GM18867 (cell line): Measurements from ENCODE around the gene BFSP1.
A peak's percentile ranks its signal among the peaks of the same experiment; 100 is the strongest.

Experiments
- ATAC-seq: cut with Tn5 transposase; IDR thresholded peaks from one replicate; pipeline ENCODE4 v1.9.1; 2021; ENCODE audit warnings: mild to moderate bottlenecking, moderate library complexity; ENCODE audit not compliant: unreplicated experiment

The BFSP1 gene

DNA sequence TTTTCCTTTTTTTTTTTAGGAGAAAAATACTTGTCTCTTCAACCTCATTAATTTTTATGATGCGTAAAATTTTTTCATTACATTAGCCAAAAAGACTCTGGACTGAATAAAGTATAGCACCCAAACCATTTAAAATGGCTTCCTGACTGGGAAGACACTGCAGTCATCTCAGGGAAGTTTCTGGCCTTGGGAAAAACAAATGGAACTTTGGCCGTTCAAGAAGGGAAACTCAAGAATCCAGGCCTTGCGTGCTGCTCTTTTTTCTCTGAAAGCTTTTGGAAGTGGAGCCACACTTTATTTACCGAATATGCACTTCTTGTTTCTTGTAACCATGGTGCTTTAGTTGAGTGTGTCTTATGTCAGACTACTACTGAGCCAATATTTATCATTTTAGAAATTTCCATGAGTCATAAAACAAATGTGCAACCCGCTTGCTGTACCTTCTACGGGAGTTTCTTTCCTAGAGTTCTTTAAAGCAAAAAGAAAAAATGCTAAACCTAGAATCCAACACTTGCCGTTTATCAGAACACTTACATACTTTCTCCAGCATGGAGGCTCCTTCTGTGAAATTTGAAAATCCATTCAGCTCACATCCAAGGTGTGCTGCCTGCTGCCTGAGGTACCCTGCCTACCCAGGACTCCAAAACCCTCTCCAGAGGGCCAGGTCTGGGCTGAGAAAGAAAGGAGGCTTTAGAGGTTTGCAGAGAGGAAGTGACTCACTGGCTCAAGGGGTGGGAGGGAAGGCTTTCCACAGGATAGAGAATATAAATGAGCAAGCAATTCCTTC lies 27.2 kb upstream of the BFSP1 start:
- no peak for ATAC-seq

DNA sequence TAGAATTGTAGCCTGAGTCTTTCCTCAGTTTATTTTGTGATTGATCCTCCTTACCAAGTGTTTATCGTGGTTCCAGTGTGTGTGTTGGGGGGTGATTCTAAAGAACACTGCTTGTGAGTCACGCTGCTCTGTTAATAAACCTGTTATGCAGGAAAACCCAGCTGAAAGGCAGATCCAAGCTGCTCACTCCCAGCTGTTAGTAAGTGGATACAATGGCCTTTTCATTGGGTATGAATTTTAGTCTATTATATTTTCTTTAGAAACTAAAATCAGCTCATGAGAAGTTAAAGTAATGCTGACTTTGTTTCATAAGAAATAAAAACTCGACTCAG lies 26.5 kb upstream of the BFSP1 start:
- ATAC-seq = no peak

DNA sequence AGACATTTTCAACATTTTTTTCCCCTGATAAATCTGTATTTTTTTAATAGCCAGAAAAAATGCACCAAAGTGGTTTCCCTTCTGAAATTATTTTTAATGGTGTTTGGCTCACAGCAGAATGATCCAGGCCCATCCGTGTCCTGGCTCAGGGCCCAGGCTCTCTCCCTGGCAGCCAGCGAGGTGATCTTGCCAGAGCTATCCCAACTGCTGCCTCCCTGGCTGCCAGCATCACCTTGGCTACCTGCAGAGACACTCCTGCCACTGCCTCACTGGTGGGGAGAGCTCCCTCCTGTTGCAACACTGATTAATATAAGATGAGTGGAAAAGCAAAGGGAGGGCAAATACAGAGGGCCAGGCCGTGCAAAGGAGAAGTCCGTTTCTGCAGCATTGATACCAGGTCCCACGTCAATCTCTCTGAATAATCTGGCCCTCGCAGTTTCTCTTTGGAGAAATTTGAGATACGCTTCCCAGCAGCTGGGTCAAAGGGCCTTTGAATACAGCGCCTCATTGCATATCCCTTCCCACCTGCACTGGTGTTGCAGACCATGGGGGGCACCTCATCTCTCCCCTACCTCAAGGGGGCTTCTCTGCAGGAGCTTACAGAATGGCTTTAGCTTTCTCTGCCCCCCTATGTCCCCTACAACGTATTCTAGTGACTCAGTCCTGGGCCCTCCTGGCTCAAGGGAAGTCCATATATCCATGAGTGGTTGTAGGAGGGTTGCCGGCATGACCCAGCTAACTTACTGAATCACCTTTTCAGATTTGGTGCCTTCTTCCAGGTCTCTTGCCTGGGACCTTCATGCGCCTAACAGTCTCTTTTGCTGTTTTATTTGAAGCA lies 25.9 kb upstream of the BFSP1 start:
- ATAC-seq = no peak

DNA sequence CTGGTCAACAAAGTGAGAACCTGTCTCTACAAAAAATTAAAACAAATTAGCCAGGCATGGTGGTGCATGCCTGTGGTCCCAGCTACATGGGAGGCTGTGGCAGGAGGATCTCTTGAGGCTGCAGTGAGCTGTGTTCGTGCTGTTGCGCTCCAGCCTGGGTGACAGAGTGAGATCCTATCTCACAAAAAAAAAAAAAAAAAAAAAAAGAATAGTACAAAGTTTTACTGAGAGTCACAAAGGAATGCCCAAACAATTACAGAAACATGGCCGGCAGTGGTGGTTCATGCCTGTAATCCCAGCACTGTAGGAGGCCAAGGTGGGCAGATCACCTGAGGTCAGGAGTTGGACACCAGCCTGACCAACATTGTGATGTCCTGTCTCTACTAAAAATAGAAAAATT lies 23.9 kb upstream of the BFSP1 start:
- no peak for ATAC-seq

DNA sequence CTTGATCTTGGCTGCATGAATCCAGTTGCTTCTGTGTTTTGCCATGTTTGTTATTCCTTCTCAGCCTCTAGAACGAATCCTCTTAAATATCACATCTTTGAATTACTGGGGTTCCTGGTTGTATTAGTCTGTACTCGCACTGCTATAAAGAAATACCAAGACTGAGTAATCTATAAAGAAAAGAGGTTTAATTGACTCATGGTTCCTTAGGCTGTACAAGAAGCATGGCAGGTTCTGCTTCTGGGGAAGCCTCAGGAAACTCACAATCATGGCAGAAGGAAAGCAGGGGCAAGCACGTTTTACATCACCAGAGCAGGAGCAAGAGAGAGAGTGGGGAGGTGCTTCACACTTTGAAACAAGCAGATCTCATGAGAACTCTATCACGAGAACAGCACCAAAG lies 18.0 kb upstream of the BFSP1 start:
- ATAC-seq = no peak

DNA sequence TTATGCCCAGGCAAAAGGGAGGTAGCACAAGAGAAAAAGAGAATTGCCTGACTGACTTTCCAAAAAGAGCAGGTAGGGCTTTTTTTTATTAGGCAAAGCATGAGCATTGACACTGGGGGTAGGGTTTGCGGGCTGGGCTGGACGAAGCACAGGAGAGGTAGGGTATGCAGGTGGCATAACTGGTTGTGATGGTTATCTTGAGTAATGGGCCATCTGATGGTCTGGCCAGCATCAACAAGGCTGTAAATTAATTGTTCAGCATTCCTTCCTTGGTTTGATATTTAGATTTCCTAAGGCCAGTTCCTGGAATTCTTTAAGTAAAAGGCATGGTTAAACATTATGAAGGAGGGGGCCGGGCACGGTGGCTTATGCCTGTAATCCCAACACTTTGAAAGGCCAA lies 13.9 kb upstream of the BFSP1 start:
- no peak for ATAC-seq

DNA sequence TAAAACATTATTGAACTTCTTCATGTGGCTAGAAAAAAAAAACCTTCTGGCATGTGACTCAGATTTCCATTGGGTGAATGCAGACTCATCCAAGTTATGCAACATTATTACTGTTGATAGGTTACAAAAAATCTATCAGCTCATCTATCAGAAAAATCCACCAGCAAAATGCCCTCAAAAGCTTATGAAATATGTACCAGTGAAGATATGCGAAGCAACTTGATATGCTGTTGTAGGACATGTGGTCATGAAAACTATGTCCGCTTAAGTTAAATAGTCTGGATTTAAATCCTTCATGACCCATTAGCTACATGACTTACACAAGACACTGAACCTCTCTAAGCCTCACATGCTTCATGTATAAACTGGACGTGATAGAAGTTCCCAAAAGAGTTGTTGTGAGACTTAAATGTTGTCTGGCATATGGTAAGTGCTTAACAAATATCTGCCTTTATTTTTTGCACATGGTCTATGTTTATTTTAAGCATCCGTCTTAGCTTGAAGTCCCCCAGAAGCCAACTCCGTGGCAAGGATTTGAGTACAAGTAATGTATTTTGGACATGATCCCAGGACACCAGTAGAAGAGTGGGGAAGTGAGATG lies 12.5 kb upstream of the BFSP1 start:
- no peak for ATAC-seq

DNA sequence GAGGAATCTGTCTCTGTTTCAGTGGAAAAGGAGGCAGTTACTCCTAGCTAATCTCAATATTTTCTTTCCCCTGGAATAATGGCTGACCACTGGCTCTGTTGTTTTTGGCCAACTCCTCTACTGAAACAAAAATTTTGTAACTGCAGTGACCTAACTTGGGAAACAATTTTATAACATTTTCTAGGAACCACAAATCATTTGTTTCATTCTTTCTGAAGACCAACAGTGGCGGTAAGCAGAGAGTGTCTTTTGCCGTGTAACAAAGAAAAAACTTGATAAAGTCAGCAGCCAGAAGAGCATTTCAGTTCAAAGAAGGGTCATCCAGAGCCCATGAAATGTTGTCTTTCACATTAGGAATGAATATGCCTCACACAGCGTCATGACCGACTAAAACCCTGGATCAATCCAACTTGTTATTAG lies 11.8 kb upstream of the BFSP1 start:
- no peak for ATAC-seq

DNA sequence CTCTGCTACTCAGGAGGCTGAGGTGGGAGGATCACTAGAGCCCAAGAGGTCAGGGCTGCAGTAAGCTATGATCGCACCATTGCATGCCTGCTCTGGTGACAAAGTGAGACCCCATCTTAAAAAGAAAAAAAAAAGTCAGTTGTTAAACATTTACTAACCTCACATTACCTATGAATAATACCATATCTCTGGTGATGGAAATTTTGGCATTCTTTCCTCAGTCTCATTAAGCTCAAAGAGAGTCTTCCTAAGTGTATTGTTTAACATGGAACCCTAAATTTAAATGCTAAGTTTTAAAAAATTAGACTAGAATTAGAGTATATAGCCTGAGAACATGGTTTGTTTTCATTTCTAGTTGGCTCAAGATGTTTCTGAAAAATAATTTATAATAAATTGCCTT lies 11.3 kb upstream of the BFSP1 start:
- ATAC-seq = no peak

DNA sequence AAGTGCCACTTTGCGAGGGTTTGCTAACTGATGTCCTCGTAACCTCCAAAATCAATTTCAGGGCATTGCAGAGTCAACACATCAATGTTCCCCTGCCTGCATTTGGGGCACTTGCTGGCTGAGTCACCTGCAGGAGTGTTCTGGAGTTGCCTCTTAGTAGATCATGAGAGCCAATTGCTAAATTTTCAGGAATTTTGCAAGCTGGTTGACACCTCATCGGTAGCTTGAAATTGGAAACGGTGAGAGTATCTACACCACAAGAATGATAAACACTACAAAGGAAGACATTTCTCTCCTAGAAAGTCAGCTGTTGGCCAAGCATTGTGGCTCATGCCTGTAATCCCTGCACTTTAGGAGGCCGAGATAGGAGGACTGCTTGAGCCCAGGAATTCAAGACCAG lies 10.8 kb upstream of the BFSP1 start:
- no peak for ATAC-seq

DNA sequence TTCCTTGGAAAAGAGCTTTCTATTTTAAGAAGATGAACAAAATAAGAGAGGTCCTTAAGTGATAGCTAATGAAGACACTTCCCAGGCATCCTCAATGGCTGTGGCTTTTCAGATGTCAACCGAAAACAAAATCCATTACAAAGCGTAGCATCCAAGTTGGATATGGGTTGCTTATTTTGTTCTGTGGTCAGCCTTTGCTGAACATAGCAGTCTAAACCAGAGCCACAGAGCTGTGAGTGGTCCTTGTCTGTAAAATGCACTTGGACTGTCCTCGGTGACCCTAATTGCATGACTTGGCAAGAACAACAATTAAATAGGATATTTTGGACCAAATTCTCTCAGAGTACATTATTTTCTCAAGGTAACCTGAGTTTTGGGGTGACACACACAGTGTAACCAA lies 10.4 kb upstream of the BFSP1 start:
- ATAC-seq = no peak

DNA sequence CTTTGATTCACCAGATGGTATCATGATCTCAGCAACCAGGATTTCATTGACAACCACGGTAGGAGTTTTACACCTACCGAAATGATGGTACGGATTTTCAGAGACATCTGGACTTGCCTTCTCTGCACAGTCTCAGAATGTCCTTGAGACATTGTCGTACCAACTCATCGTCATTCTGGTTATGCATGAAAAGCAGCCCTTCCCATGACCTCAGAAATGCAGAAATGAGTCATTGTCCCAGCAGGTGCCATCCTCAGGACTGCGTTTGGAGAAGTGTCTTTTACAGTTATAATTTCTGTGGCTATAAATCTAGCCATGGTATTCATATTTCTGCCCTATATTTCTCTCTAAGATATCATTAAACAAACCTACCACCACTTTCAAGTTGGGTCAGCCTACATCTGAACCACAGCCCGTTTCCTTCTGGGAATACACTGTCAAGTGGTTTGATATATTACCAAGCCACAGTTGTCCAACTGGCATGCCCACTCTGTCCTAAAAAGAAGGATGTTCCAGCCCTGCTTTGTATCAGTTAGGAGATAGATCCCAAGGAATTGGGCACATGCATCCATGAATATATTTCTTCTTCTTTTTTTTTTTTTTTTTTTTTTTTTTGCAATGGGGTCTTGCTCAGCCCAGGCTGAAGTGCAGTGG lies 7.5 kb upstream of the BFSP1 start:
- peak; percentile 71 for ATAC-seq

DNA sequence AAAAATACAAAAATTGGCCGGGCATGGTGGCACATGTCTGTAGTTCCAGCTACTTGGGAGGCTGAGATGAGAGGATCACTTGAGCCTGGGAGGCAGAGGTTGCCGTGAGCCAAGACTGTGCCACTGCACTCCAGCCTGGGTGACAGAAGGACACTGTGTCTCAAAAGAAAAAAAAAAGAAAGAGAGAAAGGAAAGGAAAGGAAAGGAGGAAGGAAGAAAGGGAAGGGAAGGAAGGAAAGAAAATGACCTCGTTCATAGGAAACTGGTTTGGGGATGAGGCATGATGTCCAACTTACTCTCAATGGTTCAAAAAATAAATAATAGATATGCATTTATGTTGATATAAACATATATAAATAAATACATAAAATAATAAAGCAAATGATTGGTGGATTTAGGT lies 6.8 kb upstream of the BFSP1 start:
- ATAC-seq = no peak

DNA sequence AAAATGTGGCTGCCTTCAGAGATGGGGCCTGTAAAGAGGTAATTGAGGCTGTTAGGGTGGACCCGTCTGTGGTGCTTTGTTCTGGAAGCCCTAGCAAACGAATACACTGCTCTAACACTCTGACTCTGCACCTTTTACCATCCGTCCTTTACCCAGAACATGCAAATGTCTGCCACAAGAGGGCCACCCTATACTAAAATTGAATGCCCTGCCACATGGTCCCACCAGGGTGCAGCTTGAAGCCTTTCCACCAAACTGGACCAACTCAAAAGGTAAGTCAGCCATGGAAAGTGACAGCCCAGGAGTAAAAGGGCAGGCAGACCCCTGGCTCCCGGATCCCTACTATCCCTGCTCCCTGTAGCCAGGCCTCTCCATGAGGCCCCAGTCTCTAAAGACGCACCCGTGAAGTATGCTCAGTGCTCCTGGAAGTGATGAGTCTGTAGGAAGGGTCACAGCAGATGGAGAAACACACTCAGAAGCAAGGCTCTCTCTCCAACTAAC lies 5.8 kb upstream of the BFSP1 start:
- ATAC-seq = peak; percentile 90

DNA sequence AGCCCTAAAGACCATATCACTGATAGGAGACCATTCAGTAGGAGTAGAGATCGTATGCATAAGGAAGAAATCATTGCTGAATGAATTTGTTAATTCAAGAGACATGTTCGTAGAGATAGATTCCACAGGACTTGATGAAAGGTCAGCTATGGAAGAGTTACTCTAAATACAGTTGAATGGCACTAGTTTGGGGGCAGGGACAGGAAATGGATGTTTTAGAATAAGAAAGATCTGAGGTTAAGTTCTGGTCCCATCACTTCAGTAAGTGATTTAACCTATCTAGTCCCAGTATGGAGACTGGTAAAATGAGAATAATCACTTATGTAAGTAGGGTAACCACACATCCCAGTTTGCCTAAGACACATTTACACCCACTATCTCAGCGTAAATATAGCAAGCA lies 2.9 kb upstream of the BFSP1 start:
- ATAC-seq = no peak

DNA sequence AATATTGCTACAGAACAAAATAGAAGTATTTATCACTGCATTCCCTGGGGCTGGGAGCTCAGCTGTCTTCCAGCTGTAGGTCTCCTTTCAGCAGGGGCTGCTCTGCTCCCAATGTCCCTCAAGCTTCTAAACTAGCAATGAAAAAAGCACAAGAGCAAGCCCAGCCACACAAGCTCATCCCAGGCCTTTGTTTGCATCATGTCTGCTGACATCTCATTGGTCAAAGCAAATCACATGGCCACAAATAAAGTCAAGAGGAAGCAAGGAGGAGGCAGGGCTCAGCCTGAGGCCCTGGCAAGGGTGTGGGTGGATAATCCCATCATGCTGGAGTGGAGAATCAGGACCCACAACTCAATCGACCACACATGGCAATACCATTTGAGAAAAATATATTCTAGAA lies 2.2 kb upstream of the BFSP1 start:
- no peak for ATAC-seq

DNA sequence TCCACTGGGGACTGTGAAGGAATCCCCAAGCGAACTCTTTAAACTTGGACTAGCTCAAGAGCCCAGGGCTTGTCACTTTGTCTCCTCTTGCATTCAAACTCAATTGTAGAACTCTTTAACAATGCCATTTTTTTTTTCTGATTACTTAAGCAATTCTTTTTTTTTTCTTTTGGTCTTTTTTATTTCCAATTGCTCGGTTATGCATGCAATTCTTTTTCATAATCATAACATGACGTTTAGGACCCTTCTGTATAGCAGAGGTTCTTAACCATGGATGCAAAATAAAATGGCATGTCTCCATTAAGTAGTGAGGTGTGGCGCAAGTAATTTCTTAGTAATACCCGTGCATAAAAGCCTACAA lies 466 bp upstream of the BFSP1 start:
- ATAC-seq = no peak

DNA sequence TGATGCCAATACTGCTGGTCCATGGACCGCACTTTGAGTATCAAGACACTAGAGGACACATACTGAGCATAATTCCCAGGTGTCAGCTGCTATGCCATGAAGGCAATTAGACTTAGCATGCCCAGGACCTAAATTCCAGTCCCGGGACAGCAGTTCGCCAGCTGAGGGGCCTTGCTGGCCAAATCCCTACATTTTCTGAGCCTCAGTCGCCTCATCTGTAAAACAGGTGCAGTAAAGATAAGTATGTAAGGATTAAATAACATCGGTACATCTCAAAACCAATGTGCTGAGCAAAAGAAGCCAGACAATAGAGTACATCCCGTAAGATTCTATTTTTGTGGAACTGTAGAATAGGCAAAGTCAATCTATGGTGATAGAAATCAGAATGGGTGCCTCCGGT lies 1.0 kb downstream of the BFSP1 start:
- ATAC-seq = no peak

DNA sequence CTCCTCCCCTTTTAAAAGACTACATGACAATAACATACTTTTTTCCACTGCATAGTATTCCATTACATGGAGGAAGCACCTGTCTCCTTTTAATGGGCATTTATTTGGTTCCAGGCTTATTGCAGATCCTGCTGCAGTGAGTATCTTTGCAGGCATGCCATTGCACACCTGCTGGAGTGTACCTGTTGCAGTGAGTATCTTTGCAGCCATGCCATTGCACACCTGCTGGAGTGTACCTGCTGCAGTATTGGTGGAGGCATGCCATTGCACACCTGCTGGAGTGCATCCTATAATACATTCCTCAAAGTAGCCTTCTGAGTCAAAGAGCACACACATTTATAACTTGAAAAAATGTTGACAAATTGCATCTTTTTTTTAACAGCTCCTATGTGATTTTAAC lies 1.6 kb downstream of the BFSP1 start:
- no peak for ATAC-seq

DNA sequence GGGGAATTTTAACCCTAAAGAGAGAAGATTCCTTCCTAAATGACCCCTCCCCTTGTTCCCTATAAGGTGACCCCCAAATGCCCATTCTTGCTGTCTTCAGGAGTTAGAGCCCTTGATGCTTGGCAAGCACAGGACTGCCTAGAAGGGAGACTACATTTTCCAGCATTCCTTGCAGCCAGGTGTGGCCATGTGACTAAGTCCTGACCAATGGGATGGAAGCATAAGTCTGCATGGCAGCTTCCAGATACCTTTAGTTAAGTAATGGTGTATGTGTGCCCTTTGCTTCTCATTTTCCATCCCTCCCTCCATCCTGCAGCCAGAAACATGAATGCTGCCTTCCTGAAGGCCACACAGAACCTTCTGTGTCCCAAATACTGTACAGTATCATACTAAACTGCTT lies 5.5 kb downstream of the BFSP1 start:
- ATAC-seq = peak; percentile 77

DNA sequence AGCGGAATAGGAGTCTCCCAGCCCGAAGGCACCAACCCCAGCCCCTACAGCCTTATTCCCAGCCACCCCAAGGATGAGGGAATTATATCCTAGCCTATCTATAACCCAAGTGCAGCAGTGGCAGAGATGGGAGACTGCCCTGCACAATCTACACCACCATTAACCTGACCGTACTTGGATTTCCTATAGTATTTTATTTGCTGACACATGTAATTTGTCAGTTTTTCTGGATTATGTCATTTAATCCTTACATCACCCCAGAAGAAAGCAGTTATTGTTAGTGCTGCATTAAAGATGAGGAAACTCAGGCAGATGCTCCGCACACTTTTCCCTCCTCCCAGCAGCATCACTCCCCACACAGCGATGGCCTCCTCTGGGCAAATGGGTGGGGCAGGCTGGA lies 6.0 kb downstream of the BFSP1 start:
- no peak for ATAC-seq

DNA sequence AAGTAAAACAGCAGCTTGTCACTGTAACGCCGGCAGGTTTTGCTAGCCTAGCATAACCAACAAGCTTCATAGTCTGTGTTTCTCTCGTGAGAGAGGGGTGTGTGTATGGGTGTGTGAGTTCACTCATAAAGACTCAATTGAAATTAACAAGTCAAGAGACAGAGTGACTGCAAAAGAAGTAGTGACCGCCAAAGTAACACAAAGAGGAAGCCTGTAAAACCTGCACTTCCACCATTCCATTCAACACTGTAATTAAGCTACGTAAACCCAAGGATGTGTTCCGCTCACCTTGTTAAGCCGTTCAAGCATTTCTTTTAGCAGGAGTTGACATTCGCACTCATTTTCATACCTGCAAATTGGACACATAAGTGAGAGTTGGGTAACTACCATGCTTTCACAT lies 6.6 kb downstream of the BFSP1 start:
- ATAC-seq = no peak
